Transverse colon (tissue), 4 donors: ENCODE data around the gene OXTR. TPM values are rescaled to one million over a fixed set of nuclear protein-coding genes. Genes with fewer than 3 reads are reported as not detected.

ENCODE experiments used
- DNase-seq: peaks from one replicate; pipeline ENCODE4 v3.0.0-alpha.2; 2019
- H3K27ac ChIP-seq, 4 donors: fragments of 200-600 bp; sonication (generic); 2 replicates each; pipeline ENCODE4 v1.5.1; 2016 to 2018; ENCODE audit warnings: inconsistent platforms in 4 of 4
- H3K27me3 ChIP-seq: fragments of 200-600 bp; sonication (generic); 2 replicates; pipeline ENCODE4 v1.5.1; 2017; ENCODE audit warnings: inconsistent platforms
- H3K36me3 ChIP-seq, 4 donors: fragments of 200-600 bp; sonication (generic); 2 replicates each; pipeline ENCODE4 v1.5.1; 2017 to 2019; ENCODE audit warnings: inconsistent platforms in 4 of 4
- H3K4me1 ChIP-seq, 4 donors: fragments of 200-600 bp; sonication (generic); 2 replicates each; pipeline ENCODE4 v1.5.1; 2017 to 2020; ENCODE audit warnings: inconsistent platforms in 4 of 4
- H3K4me3 ChIP-seq, 4 donors: fragments of 200-600 bp; sonication (generic); 1 replicate in 1 of 4; 2 replicates in 3 of 4; pipeline versions ENCODE4 v1.5.1 to v1.6.1; 2017 to 2019; ENCODE audit warnings: inconsistent platforms in 4 of 4
- H3K9me3 ChIP-seq, 2 donors: fragments of 200-600 bp; sonication (generic); 2 replicates each; pipeline ENCODE4 v1.5.1; 2017 to 2019; ENCODE audit warnings: inconsistent platforms in 2 of 2
- CTCF ChIP-seq, 5 experiments: fragments of 200-600 bp in 3 of 5; fragments of 450-650 bp in 2 of 5; sonication (generic) in 3 of 5; IDR thresholded peaks; 1 replicate in 2 of 5; 2 replicates in 3 of 5; pipeline ENCODE4 v1.5.1; 2016 to 2017; ENCODE audit warnings: antibody characterized with exemption in 5 of 5, inconsistent platforms in 3 of 5, mild to moderate bottlenecking in 2 of 5, moderate library complexity in 1 of 5
- EP300 ChIP-seq: sonication (generic); formaldehyde crosslinking; IDR thresholded peaks from one replicate; pipeline ENCODE4 v1.6.1; 2017; ENCODE audit warnings: antibody characterized with exemption, low read depth
- POLR2A ChIP-seq: fragments of 450-650 bp; IDR thresholded peaks from one replicate; pipeline ENCODE4 v1.6.1; 2016; ENCODE audit warnings: antibody characterized with exemption, mild to moderate bottlenecking, moderate library complexity
- POLR2AphosphoS5 ChIP-seq, 3 donors: sonication (generic); formaldehyde crosslinking; IDR thresholded peaks; one replicate each; pipeline ENCODE4 v1.6.1; 2016; ENCODE audit warnings: antibody characterized with exemption in 3 of 3
- WGBS, 2 donors: methylation state at CpG; one replicate each; pipeline ENCODE4 v1.1.5; 2018; ENCODE audit warnings: low coverage in 1 of 2; 5-methylcytosine and 5-hydroxymethylcytosine counted together
- in situ Hi-C, 4 donors: fragments of 200-750 bp; cut with MboI; loops; one replicate each; pipeline versions ENCODE4 v1.15.0 to v1.15.1; 2017; ENCODE audit warnings: low sequenced_read_pairs in 3 of 4, low pct_ligation_motif_present in 1 of 4, low pct_unique_long_range_greater_than_20kb in 1 of 4
- intact Hi-C: fragments of 100-400 bp; cut with DNase I; formaldehyde crosslinking; loops from one replicate; pipeline ENCODE4 v1.15.1; 2023; ENCODE audit warnings: low total_unique reads
- total RNA-seq, 4 donors: library from RNA; depleted of rRNA; stranded (reverse); fragments of >200 nt; gene quantifications; one replicate each; pipeline ENCODE4 v1.1.0, GENCODE V29; 2016

The OXTR gene
- total RNA-seq, 4 donors from 2014 or later, result 0.27 to 1.1 TPM; not detected in 2

GRCh38 chr3:8793242-8793641 lies 23.8 kb upstream of the OXTR start:
- Histone ChIP-seq H3K27me3 (no peaks in the 10 kb centered on the region), H3K27ac (no peak overlapping the region), H3K36me3 (no peaks in the 10 kb centered on the region), H3K4me1 (no peaks in the 10 kb centered on the region), H3K9me3 (peaks cover 0 to 12% of the 10 kb centered on the region in 2 donors), H3K4me3 (no peak overlapping the region)
- no peak for DNase-seq
- TF ChIP-seq EP300, result no peak
- no peak for TF ChIP-seq POLR2AphosphoS5 (IDR thresholded peaks at IDR 0.05)
- TF ChIP-seq POLR2A, result no peak
- no peak for TF ChIP-seq CTCF (IDR thresholded peaks at IDR 0.05)
- WGBS, 2 donors, result 86 to 100% methylated on average over 4 to 7 of the region's 7 CpGs
- intact Hi-C loops (no loop called here), in situ Hi-C loops (no loop called here)

- DNase-seq, result no peak
- Histone ChIP-seq H3K36me3 (no peaks in the 10 kb centered on the region), H3K27ac (no peak overlapping the region), H3K27me3 (no peaks in the 10 kb centered on the region), H3K4me3 (no peak overlapping the region), H3K9me3 (peaks cover 0 to 12% of the 10 kb centered on the region in 2 donors), H3K4me1 (no peaks in the 10 kb centered on the region)
- TF ChIP-seq POLR2AphosphoS5 (IDR thresholded peaks at IDR 0.05), result no peak
- TF ChIP-seq EP300, result no peak
- WGBS, 2 donors, result 90 to 92% methylated on average over 1 to 2 of the region's 2 CpGs
- in situ Hi-C loops, result no loop called here
- intact Hi-C loops, result no loop called here
Observed at GRCh38 chr3:8790529-8790928, 21.1 kb upstream of the OXTR start.

- 95 to 96% methylated on average over 3 of the region's 3 CpGs for WGBS, 2 donors
- Histone ChIP-seq H3K4me3 (no peak overlapping the region), H3K4me1 (no peaks in the 10 kb centered on the region), H3K9me3 (peaks cover 0 to 11% of the 10 kb centered on the region in 2 donors), H3K27me3 (no peaks in the 10 kb centered on the region), H3K36me3 (no peaks in the 10 kb centered on the region), H3K27ac (no peak overlapping the region)
- in situ Hi-C loops (no loop called here), intact Hi-C loops (no loop called here)
- TF ChIP-seq CTCF (IDR thresholded peaks at IDR 0.05), result no peak
- TF ChIP-seq EP300, result no peak
- TF ChIP-seq POLR2A, result no peak
- no peak for TF ChIP-seq POLR2AphosphoS5 (IDR thresholded peaks at IDR 0.05)
- DNase-seq, result no peak
Observed at GRCh38 chr3:8784676-8785435, 15.4 kb upstream of the OXTR start.

GRCh38 chr3:8780279-8780678 lies 10.9 kb upstream of the OXTR start:
- TF ChIP-seq CTCF (IDR thresholded peaks at IDR 0.05), result no peak
- no peak for TF ChIP-seq POLR2A
- no peak for TF ChIP-seq POLR2AphosphoS5 (IDR thresholded peaks at IDR 0.05)
- TF ChIP-seq EP300, result no peak
- no peaks in the 10 kb centered on the region for H3K9me3 ChIP-seq
- intact Hi-C loops, result no loop called here

GRCh38 chr3:8778475-8778874 lies 9.1 kb upstream of the OXTR start:
- 79 to 96% methylated on average over 2 to 5 of the region's 5 CpGs for WGBS, 2 donors
- TF ChIP-seq POLR2AphosphoS5 (IDR thresholded peaks at IDR 0.05), result no peak
- TF ChIP-seq CTCF (IDR thresholded peaks at IDR 0.05), result no peak
- no peak for TF ChIP-seq EP300
- TF ChIP-seq POLR2A, result no peak

More at GRCh38 chr3:8780279-8780678, 10.9 kb upstream of the OXTR start:
- H3K27me3 ChIP-seq, result no peaks in the 10 kb centered on the region
- no peaks in the 10 kb centered on the region for H3K4me1 ChIP-seq
- in situ Hi-C loops, result no loop called here
- H3K36me3 ChIP-seq, result no peaks in the 10 kb centered on the region
- no peak overlapping the region for H3K4me3 ChIP-seq
- no peak for DNase-seq
- H3K27ac ChIP-seq, result no peak overlapping the region

More at GRCh38 chr3:8778475-8778874, 9.1 kb upstream of the OXTR start:
- Histone ChIP-seq H3K27ac (no peak overlapping the region), H3K4me3 (no peak overlapping the region), H3K4me1 (no peaks in the 10 kb centered on the region), H3K27me3 (no peaks in the 10 kb centered on the region), H3K9me3 (no peaks in the 10 kb centered on the region), H3K36me3 (no peaks in the 10 kb centered on the region)
- DNase-seq, result no peak
- intact Hi-C loops, result no loop called here
- in situ Hi-C loops, result no loop called here
